Inferior parietal cortex (tissue), 1 donor: Measurements from ENCODE around the gene TANC1.

Experiments
- DNase-seq: peaks from one replicate; pipeline ENCODE4 v3.0.0-alpha.2; 2016; ENCODE audit errors: extremely low spot score

Gene TANC1

GRCh38 chr2:159118115-159118858 is 149.8 kb downstream of the TANC1 start:
- DNase-seq: peak; percentile 97

- DNase-seq: no peak
These were observed 150.5 kb downstream of the TANC1 start for GRCh38 chr2:159118859-159119500.

GRCh38 chr2:159119652-159120257 is 151.3 kb downstream of the TANC1 start:
- no peak for DNase-seq

- no peak for DNase-seq
These were observed 155.3 kb downstream of the TANC1 start for GRCh38 chr2:159123786-159124185.

- no peak for DNase-seq
These were observed 156.0 kb downstream of the TANC1 start for GRCh38 chr2:159124441-159124911.

GRCh38 chr2:159124931-159125467 is 156.6 kb downstream of the TANC1 start:
- no peak for DNase-seq

- DNase-seq: no peak
These were observed 157.4 kb downstream of the TANC1 start for GRCh38 chr2:159125858-159126257.

GRCh38 chr2:159126432-159127022 is 158.1 kb downstream of the TANC1 start:
- no peak for DNase-seq

- no peak for DNase-seq
These were observed 159.8 kb downstream of the TANC1 start for GRCh38 chr2:159128191-159128590.

- no peak for DNase-seq
These were observed 160.8 kb downstream of the TANC1 start for GRCh38 chr2:159129269-159129668.

GRCh38 chr2:159129824-159130223 is 161.4 kb downstream of the TANC1 start:
- DNase-seq: no peak

- DNase-seq: no peak
These were observed 161.9 kb downstream of the TANC1 start for GRCh38 chr2:159130302-159130701.

GRCh38 chr2:159131267-159131913 is 162.9 kb downstream of the TANC1 start:
- DNase-seq: no peak

GRCh38 chr2:159131914-159132281 is 163.5 kb downstream of the TANC1 start:
- no peak for DNase-seq

GRCh38 chr2:159133797-159134196 is 165.4 kb downstream of the TANC1 start:
- DNase-seq: peak; percentile 61

GRCh38 chr2:159134979-159135378 is 166.5 kb downstream of the TANC1 start:
- no peak for DNase-seq

- no peak for DNase-seq
These were observed 168.0 kb downstream of the TANC1 start for GRCh38 chr2:159136391-159136790.

GRCh38 chr2:159137511-159138241 is 169.2 kb downstream of the TANC1 start:
- no peak for DNase-seq

GRCh38 chr2:159138642-159139182 is 170.3 kb downstream of the TANC1 start:
- no peak for DNase-seq

- DNase-seq: no peak
These were observed 170.9 kb downstream of the TANC1 start for GRCh38 chr2:159139216-159139933.
